ENCODE measurements around the gene ASIC4.

The ASIC4 gene

DNA sequence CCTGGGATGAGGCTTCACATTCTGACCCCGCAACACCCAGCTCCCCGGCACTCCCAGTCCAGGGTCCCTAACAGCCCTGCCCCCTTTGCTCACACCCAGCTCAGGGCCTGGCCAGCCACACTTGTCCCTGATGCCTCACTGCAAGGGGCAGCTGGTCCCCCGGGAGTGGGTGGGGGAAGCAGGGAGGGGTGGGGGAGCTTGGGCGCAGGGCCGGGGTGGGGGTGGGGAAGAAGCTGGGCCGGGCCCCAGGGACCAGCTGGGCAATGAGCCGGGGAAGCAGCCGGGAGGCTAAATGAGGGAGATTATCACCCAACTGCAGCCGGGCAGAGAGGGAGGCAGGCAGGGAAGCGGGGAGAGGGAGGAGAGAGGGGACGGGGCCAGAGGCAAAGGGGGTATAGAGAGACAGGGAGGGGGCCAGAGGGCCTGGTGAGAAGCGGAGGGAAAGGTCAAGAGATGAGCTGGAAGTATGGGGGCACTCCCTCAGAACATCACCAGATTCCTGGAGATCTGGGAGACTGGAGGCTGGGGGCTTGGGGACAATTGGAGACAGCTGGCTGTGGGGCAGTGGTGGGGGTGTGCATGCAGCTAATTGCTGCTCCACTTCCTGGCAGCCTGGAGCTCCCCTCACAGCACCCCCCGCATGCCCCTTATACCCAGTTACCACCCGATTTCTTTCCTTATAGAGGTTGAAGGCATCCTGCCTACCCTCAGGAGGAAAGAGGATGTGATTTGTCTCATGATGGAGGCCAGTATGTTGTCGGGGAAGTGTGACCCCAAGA, 2.5 kb upstream of the ASIC4 start:
- DNase-seq, result no peak
- in situ Hi-C loops (cut with HindIII; ENCODE audit: low pct_ligation_motif_present, low sequenced_read_pairs), result no loop called here
- Histone ChIP-seq H3K27ac (no peak overlapping the region), H3K4me3 (ENCODE audit: low read depth, low read length) (no peak overlapping the region), H3K27me3 (replicated peaks) (peaks cover 59% of the 10 kb centered on the region), H3K36me3 (replicated peaks) (no peaks in the 10 kb centered on the region)
- TF ChIP-seq, protein P1, sequence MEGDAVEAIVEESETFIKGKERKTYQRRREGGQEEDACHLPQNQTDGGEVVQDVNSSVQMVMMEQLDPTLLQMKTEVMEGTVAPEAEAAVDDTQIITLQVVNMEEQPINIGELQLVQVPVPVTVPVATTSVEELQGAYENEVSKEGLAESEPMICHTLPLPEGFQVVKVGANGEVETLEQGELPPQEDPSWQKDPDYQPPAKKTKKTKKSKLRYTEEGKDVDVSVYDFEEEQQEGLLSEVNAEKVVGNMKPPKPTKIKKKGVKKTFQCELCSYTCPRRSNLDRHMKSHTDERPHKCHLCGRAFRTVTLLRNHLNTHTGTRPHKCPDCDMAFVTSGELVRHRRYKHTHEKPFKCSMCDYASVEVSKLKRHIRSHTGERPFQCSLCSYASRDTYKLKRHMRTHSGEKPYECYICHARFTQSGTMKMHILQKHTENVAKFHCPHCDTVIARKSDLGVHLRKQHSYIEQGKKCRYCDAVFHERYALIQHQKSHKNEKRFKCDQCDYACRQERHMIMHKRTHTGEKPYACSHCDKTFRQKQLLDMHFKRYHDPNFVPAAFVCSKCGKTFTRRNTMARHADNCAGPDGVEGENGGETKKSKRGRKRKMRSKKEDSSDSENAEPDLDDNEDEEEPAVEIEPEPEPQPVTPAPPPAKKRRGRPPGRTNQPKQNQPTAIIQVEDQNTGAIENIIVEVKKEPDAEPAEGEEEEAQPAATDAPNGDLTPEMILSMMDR (IDR thresholded peaks at IDR 0.05; ENCODE audit: low read depth, low read length, missing control alignments), result no peak

DNA sequence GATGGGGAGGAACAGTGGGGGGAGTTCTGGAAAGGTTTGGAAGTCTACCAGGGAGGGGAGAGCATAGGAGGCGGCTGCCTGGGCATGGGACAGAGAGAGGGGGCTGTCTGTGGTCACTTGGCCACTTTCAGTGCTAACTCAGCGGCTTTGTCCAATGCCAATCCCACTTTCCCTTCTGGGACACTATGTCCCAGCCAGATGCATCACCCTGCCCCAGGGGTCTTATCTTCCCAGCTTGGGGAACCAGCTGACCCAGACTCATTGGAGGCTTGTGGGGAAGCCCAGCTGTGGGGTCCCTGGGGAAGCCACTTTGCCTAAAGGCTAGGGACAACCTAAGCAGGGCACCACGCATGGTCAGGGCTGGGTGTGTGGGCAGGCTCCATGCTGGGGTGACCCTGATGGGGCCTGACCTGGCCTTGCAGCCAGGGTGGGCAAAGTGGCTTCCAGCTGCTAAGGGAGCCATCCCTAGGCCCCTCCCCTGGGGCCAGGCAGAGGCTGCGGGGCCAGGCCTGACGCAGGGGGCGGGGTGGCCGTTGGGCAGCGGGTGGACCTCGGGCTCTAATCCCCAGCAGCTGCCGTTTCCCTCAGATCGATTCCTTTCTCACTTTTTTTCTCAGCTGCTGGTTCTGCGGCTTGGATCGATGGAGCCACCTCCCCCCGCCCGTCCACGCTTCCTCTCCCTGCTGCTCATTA, 1.6 kb upstream of the ASIC4 start:
- TF ChIP-seq, protein P1 (IDR thresholded peaks at IDR 0.05; ENCODE audit: low read depth, low read length, missing control alignments), result no peak
- H3K36me3 ChIP-seq (replicated peaks), result no peaks in the 10 kb centered on the region
- in situ Hi-C loops (cut with HindIII; ENCODE audit: low pct_ligation_motif_present, low sequenced_read_pairs), result no loop called here
- no peak overlapping the region for H3K27ac ChIP-seq
- no peak overlapping the region for H3K4me3 ChIP-seq (ENCODE audit: low read depth, low read length)
- DNase-seq, result no peak
- H3K27me3 ChIP-seq (replicated peaks), result peaks cover 64% of the 10 kb centered on the region

DNA sequence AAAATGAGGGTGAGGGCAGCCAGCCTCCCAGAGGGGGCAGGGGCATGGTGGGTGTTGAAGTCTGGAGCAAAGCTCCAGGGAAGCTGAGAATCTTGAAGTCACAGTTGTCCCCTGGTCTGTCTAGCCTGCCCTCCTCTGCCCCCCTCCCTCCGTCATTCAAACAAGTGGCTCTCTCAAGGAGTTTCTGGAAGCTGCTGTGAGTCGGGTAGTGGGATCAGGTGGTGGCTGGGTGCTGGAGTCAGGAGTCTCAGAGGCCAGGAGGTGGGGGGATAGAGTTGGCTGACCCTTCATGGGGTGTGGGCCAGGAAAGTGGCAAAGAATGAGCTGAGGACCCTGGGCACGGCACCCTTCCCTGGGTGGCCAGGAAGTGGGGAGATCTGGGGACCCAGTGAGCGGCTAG, 495 bp upstream of the ASIC4 start:
- in situ Hi-C loops (cut with HindIII; ENCODE audit: low pct_ligation_motif_present, low sequenced_read_pairs), result no loop called here
- TF ChIP-seq, protein P1 (IDR thresholded peaks at IDR 0.05; ENCODE audit: low read depth, low read length, missing control alignments), result no peak
- H3K27ac ChIP-seq, result no peak overlapping the region
- DNase-seq, result no peak
- no peaks in the 10 kb centered on the region for H3K36me3 ChIP-seq (replicated peaks)
- H3K4me3 ChIP-seq (ENCODE audit: low read depth, low read length), result no peak overlapping the region
- H3K27me3 ChIP-seq (replicated peaks), result peaks cover 71% of the 10 kb centered on the region

DNA sequence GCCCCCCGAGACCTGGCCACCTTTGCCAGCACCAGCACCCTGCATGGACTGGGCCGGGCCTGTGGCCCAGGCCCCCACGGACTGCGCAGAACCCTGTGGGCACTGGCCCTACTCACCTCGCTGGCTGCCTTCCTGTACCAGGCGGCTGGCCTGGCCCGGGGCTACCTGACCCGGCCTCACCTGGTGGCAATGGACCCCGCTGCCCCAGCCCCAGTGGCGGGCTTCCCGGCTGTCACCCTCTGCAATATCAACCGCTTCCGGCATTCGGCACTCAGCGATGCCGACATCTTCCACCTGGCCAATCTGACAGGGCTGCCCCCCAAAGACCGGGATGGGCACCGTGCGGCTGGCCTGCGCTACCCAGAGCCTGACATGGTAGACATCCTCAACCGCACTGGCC, 554 bp downstream of the ASIC4 start:
- Histone ChIP-seq H3K4me3 (ENCODE audit: low read depth, low read length) (no peak overlapping the region), H3K27ac (no peak overlapping the region), H3K27me3 (replicated peaks) (peaks cover 71% of the 10 kb centered on the region), H3K36me3 (replicated peaks) (no peaks in the 10 kb centered on the region)
- DNase-seq, result no peak
- TF ChIP-seq, protein P1 (IDR thresholded peaks at IDR 0.05; ENCODE audit: low read depth, low read length, missing control alignments), result no peak
- in situ Hi-C loops (cut with HindIII; ENCODE audit: low pct_ligation_motif_present, low sequenced_read_pairs), result no loop called here

DNA sequence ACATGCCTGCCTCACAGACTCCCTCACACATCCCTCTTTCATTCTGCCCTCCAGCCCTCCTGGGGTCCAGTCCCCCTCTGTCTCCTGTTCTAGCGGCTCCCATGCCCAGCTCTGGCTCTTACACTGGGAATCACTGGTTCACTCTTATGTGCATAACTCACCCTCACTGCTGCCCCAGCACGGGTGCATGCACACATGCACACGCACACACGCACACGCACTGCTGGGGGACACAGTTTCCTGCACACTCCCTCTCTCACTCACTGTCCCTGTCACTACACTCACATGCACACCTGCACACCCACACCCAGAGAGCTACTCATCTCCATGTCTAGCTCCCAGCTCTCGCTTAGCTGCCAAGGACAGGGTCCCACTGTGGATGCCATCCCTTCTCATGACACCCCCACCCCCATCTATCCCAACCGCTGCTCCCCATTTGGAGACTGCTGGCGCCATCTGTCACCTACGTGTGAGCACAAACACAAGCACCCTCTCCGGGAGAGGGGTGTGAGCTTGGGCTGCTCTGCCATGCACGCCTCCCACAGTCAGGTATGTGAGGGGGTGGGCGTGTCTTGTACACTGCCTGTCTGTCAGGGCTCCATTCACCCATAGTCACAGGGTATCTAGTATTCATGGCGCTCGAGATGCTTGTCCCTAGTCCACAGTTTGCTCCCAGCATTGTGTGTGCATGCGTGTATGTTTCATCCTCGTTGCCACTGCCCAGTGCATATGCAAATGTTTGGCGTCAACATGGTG, 1.8 kb downstream of the ASIC4 start:
- in situ Hi-C loops (cut with HindIII; ENCODE audit: low pct_ligation_motif_present, low sequenced_read_pairs), result no loop called here
- H3K27me3 ChIP-seq (replicated peaks), result peaks cover 62% of the 10 kb centered on the region
- TF ChIP-seq, protein P1 (IDR thresholded peaks at IDR 0.05; ENCODE audit: low read depth, low read length, missing control alignments), result no peak
- no peak overlapping the region for H3K4me3 ChIP-seq (ENCODE audit: low read depth, low read length)
- H3K36me3 ChIP-seq (replicated peaks), result no peaks in the 10 kb centered on the region
- DNase-seq, result no peak
- H3K27ac ChIP-seq, result no peak overlapping the region
